Rectal smooth muscle tissue (tissue), 1 donor: ENCODE data around the gene TNPO2.

Experiments
- H3K27ac ChIP-seq: one replicate; pipeline ENCODE4 v1.7.0; 2013; ENCODE audit warnings: low read depth, low read length, inconsistent platforms
- H3K27me3 ChIP-seq: one replicate; pipeline ENCODE4 v1.7.0; 2013; ENCODE audit warnings: low read length; ENCODE audit not compliant: control insufficient read depth, insufficient read depth
- H3K36me3 ChIP-seq: one replicate; pipeline ENCODE4 v1.7.0; 2013; ENCODE audit warnings: low read length; ENCODE audit not compliant: control insufficient read depth, insufficient read depth
- H3K4me1 ChIP-seq: one replicate; pipeline ENCODE4 v1.7.0; 2013; ENCODE audit warnings: low read length; ENCODE audit not compliant: control insufficient read depth, insufficient read depth
- H3K4me3 ChIP-seq: one replicate; pipeline ENCODE4 v1.7.0; 2013; ENCODE audit warnings: low read length
- H3K9ac ChIP-seq: one replicate; pipeline ENCODE4 v1.7.0; 2013; ENCODE audit warnings: low read length

TNPO2 gene

GRCh38 chr19:12723641-12724426, at the start of gene TNPO2:
Gene TNPO2 (minus strand): TSS chr19:12723932. CDS start chr19:12720977, 2,955 bp downstream.
- Histone ChIP-seq H3K9ac (peak within 1 kb of the TSS; percentile 61), H3K36me3 (peaks cover 3% of the 10 kb centered on the region), H3K4me3 (peak within 1 kb of the TSS; percentile 91), H3K27ac (peak within 1 kb of the TSS; percentile 83), H3K27me3 (no peaks in the 10 kb centered on the region), H3K4me1 (peaks cover 11% of the 10 kb centered on the region)

DNA sequence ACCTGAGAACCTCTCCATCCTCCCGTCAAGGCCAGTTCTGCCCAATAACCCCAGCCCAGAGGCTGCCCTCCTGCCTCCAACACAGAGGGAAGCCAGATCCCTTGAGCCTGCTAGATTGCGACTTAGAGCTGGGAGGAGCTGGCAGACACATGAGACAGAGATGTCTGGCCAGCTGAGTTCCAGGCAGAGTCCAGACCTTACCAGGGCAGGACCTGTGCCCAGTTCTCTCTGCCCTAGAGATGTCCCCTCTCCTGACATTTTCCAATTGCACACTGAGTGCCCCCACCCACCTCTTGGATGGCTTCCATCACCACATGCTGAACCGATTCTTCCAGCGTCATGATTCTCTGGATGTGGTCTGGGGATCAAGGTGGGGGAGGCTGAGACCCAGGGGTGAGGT, 48.6 kb upstream of the TNPO2 start:
- H3K27ac ChIP-seq: no peak overlapping the region
- no peaks in the 10 kb centered on the region for H3K27me3 ChIP-seq
- H3K9ac ChIP-seq: no peak overlapping the region
- peaks cover 5% of the 10 kb centered on the region for H3K4me1 ChIP-seq
- no peak overlapping the region for H3K4me3 ChIP-seq
- H3K36me3 ChIP-seq: peaks cover 2% of the 10 kb centered on the region

- peaks cover 5% of the 10 kb centered on the region for H3K4me1 ChIP-seq
- no peak overlapping the region for H3K9ac ChIP-seq
- no peak overlapping the region for H3K27ac ChIP-seq
Observed at GRCh38 chr19:12770922-12771321, 47.2 kb upstream of the TNPO2 start.

DNA sequence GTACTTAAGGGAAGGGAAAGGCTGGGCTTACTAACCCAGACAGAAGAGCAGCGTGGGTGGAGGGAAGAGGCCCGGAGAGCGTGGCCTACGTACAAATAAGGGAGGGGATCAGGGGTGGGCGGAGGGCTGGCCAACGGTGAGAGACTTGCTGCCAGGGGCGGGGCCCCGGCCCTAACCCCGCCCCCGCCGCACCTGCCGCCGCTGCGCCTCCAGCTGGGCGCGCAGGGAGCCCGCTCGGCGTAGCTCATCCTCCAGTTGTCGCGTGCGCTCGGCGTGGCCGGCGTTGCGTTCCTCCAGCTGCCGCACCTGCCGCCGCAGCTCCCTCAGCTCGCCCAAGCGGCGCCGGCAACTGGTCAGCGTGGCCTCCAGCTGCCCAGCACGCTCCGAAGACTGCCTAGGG, 46.0 kb upstream of the TNPO2 start:
- no peak overlapping the region for H3K4me3 ChIP-seq
- H3K27me3 ChIP-seq: no peaks in the 10 kb centered on the region
- no peak overlapping the region for H3K9ac ChIP-seq
- no peak overlapping the region for H3K27ac ChIP-seq
- H3K36me3 ChIP-seq: peaks cover 2% of the 10 kb centered on the region
- peaks cover 2% of the 10 kb centered on the region for H3K4me1 ChIP-seq

More at GRCh38 chr19:12770922-12771321, 47.2 kb upstream of the TNPO2 start:
- no peak overlapping the region for H3K4me3 ChIP-seq
- no peaks in the 10 kb centered on the region for H3K27me3 ChIP-seq
- H3K36me3 ChIP-seq: peaks cover 2% of the 10 kb centered on the region

- Histone ChIP-seq H3K27ac (no peak overlapping the region), H3K27me3 (no peaks in the 10 kb centered on the region), H3K4me3 (no peak overlapping the region), H3K9ac (no peak overlapping the region), H3K36me3 (peaks cover 6% of the 10 kb centered on the region), H3K4me1 (peaks cover 2% of the 10 kb centered on the region)
Observed at GRCh38 chr19:12767666-12768065, 43.9 kb upstream of the TNPO2 start.

- Histone ChIP-seq H3K27me3 (no peaks in the 10 kb centered on the region), H3K4me1 (peaks cover 2% of the 10 kb centered on the region), H3K27ac (no peak overlapping the region), H3K9ac (no peak overlapping the region), H3K36me3 (peaks cover 6% of the 10 kb centered on the region), H3K4me3 (no peak overlapping the region)
Observed at GRCh38 chr19:12767150-12767549, 43.4 kb upstream of the TNPO2 start.

GRCh38 chr19:12766051-12766521, 42.4 kb upstream of the TNPO2 start:
- peak overlapping the region; percentile 70 for H3K4me3 ChIP-seq
- peaks cover 6% of the 10 kb centered on the region for H3K36me3 ChIP-seq
- H3K4me1 ChIP-seq: peaks cover 2% of the 10 kb centered on the region
- H3K9ac ChIP-seq: no peak overlapping the region
- H3K27ac ChIP-seq: peak overlapping the region; percentile 61
- no peaks in the 10 kb centered on the region for H3K27me3 ChIP-seq

- H3K36me3 ChIP-seq: peaks cover 4% of the 10 kb centered on the region
- H3K27me3 ChIP-seq: no peaks in the 10 kb centered on the region
Observed at GRCh38 chr19:12764698-12765097, 41.0 kb upstream of the TNPO2 start.

DNA sequence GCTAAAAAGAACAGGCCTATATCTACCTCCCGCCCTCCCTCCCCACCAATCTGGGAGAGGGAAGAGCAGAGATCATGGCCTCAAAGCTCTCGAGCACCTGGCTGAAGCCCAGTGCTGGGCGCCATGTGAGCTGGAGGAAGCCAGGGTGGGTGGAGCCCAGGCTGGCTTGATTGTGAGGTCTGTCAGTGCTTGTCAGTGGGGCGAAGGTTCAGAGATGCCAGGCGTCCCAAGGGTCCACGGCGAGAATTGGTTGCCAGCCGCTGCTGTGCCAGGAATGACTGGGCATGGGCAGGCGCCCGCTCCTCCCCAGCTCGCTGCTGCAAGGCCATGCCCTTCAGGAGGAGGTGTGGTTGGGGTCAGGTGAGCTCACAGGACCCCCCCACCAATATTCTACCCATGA, 39.4 kb upstream of the TNPO2 start:
- Histone ChIP-seq H3K4me3 (no peak overlapping the region), H3K4me1 (peaks cover 2% of the 10 kb centered on the region), H3K27me3 (no peaks in the 10 kb centered on the region), H3K36me3 (peaks cover 4% of the 10 kb centered on the region), H3K9ac (no peak overlapping the region), H3K27ac (no peak overlapping the region)

More at GRCh38 chr19:12764698-12765097, 41.0 kb upstream of the TNPO2 start:
- Histone ChIP-seq H3K4me1 (peaks cover 2% of the 10 kb centered on the region), H3K27ac (no peak overlapping the region), H3K4me3 (no peak overlapping the region), H3K9ac (no peak overlapping the region)

DNA sequence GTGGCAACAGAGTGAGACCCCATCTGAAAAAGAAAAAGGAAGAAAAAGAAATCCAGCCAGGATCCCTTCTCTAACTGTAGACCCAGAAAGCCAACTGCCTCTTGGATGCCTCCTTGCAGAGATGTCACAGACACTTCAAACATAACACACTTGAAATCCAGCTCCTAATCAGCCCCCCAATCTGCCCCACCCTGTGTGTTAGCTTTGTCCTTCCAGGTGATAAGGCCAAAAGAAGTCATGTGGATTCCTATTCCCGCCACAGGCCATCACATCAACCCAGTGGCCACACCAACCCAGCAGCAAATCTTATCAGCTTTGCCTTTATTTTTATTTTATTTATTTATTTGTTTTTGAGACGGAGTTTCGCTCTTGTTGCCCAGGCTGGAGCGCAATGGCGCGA, 36.0 kb upstream of the TNPO2 start:
- H3K4me3 ChIP-seq: no peak overlapping the region
- no peaks in the 10 kb centered on the region for H3K27me3 ChIP-seq
- no peak overlapping the region for H3K9ac ChIP-seq
- H3K36me3 ChIP-seq: peaks cover 4% of the 10 kb centered on the region
- no peak overlapping the region for H3K27ac ChIP-seq
- no peaks in the 10 kb centered on the region for H3K4me1 ChIP-seq

DNA sequence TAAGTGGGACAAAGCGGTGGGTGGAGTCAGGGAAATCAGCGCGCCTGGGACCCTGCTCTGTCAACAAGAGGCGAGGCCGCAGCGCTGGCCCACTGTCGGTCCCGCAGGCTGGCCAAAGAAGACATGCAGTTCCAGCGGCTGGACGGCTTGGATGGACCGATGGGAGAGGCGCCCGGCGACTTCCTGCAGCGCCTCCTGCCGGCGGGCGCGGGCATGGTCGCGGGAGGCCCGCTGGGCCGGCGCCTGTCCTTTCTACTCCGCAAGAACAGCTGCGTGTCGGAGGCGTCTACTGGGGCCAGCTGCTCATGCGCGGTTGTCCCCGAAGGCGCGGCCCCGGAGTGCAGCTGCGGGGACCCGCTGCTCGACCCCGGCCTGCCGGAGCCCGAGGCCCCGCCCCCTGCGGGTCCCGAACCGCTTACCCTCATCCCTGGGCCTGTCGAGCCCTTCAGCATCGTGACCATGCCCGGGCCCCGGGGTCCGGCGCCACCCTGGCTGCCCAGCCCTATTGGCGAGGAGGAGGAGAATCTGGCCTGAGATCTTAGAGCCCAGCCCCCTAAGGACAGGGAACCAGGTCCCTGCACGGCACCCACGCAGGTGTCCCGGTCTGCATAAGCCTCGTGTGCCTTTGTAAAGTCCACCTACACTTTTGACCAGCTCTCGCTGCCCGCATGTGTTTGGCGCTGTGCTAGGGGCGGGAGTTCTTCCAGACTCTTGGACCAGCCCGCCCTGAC, 34.0 kb upstream of the TNPO2 start:
- no peak overlapping the region for H3K27ac ChIP-seq
- no peaks in the 10 kb centered on the region for H3K36me3 ChIP-seq

GRCh38 chr19:12756150-12756883, 32.6 kb upstream of the TNPO2 start:
- Histone ChIP-seq H3K4me1 (no peaks in the 10 kb centered on the region), H3K27me3 (peaks cover 4% of the 10 kb centered on the region), H3K9ac (no peak overlapping the region), H3K4me3 (no peak overlapping the region), H3K27ac (no peak overlapping the region), H3K36me3 (no peaks in the 10 kb centered on the region)

More for the DNA sequence above, 34.0 kb upstream of the TNPO2 start:
- Histone ChIP-seq H3K4me1 (no peaks in the 10 kb centered on the region), H3K4me3 (peak overlapping the region; percentile 51), H3K9ac (no peak overlapping the region), H3K27me3 (no peaks in the 10 kb centered on the region)
